Subcutaneous adipose tissue (tissue), 4 donors: ENCODE data around the gene ENTREP3. TPM values are rescaled to one million over a fixed set of nuclear protein-coding genes. Genes with fewer than 3 reads are reported as not detected.

ENCODE experiments used
- CTCF ChIP-seq: fragments of 450-650 bp; IDR thresholded peaks from one replicate; pipeline ENCODE4 v1.5.1; 2016; ENCODE audit warnings: low read depth, mild to moderate bottlenecking, control low read depth, antibody characterized with exemption, moderate library complexity
- total RNA-seq, 4 donors: library from RNA; depleted of rRNA; stranded (reverse); fragments of >200 nt; gene quantifications; one replicate each; pipeline ENCODE4 v1.1.0, GENCODE V29; 2016

The ENTREP3 gene
- total RNA-seq = 10 to 100 TPM in 3 of 4 donors, 1 to 10 TPM in 1; 5.4 to 20.3 (median 14.2) TPM

- TF ChIP-seq CTCF = no peak
These were observed at the start of gene ENTREP3 for GRCh38 chr1:155255243-155256007. Gene ENTREP3, minus strand, starts transcription at chr1:155255483. Its CDS starts 606 bp downstream, at chr1:155254877.

- TF ChIP-seq CTCF = no peak
These were observed 49.3 kb upstream of the ENTREP3 start for GRCh38 chr1:155304558-155305063.

GRCh38 chr1:155301342-155301841 is 46.1 kb upstream of the ENTREP3 start, which contains the start of gene PKLR:
Gene PKLR, minus strand, starts transcription at chr1:155301438. Its CDS starts 43 bp downstream, at chr1:155301395.
- TF ChIP-seq CTCF = no peak

GRCh38 chr1:155300553-155301329 is 45.5 kb upstream of the ENTREP3 start:
- TF ChIP-seq CTCF = no peak

GRCh38 chr1:155300024-155300423 is 44.7 kb upstream of the ENTREP3 start:
- TF ChIP-seq CTCF = no peak

- no peak for TF ChIP-seq CTCF
These were observed 42.1 kb upstream of the ENTREP3 start for GRCh38 chr1:155297384-155297783.

GRCh38 chr1:155296661-155297060 is 41.4 kb upstream of the ENTREP3 start:
- TF ChIP-seq CTCF = no peak
